ENCODE data around the gene DHRS1.

DNA sequence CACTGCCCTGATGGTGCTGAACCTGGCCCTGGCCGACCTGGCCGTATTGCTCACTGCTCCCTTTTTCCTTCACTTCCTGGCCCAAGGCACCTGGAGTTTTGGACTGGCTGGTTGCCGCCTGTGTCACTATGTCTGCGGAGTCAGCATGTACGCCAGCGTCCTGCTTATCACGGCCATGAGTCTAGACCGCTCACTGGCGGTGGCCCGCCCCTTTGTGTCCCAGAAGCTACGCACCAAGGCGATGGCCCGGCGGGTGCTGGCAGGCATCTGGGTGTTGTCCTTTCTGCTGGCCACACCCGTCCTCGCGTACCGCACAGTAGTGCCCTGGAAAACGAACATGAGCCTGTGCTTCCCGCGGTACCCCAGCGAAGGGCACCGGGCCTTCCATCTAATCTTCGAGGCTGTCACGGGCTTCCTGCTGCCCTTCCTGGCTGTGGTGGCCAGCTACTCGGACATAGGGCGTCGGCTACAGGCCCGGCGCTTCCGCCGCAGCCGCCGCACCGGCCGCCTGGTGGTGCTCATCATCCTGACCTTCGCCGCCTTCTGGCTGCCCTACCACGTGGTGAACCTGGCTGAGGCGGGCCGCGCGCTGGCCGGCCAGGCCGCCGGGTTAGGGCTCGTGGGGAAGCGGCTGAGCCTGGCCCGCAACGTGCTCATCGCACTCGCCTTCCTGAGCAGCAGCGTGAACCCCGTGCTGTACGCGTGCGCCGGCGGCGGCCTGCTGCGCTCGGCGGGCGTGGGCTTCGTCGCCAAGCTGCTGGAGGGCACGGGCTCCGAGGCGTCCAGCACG is 16.4 kb upstream of the DHRS1 start:
- TF ChIP-seq POLR2AphosphoS5 (IDR thresholded peaks at IDR 0.05; ENCODE audit: low read depth): no peak; the same call in 1 of the 2 replicates
- TF ChIP-seq CTCF (conservative IDR thresholded peaks at IDR 0.05; ENCODE audit: low read depth in 2 of 2): peak; percentile 35 to 57
- TF ChIP-seq JUNB (IDR thresholded peaks at IDR 0.05; ENCODE audit: unreplicated experiment): no peak
- no peak for TF ChIP-seq STAT1 (IDR thresholded peaks at IDR 0.05; ENCODE audit: unreplicated experiment)
- TF ChIP-seq EZH2phosphoT487 (IDR thresholded peaks at IDR 0.05; ENCODE audit: unreplicated experiment): no peak
- no peak for TF ChIP-seq EZH2 (IDR thresholded peaks at IDR 0.05; ENCODE audit: low read depth, unreplicated experiment)
- TF ChIP-seq ZNF462 (CRISPR knock-in tag; IDR thresholded peaks at IDR 0.05): no peak
- TF ChIP-seq ZNF331 (CRISPR knock-in tag; IDR thresholded peaks at IDR 0.05; ENCODE audit: low read depth): no peak
- no peak for TF ChIP-seq ETS1 (IDR thresholded peaks at IDR 0.05)

Data from GM23338 (cell line).